Kidney (tissue), 14 donors: ENCODE data around the gene FKBP2. TPM values are rescaled to one million over a fixed set of nuclear protein-coding genes. Genes with fewer than 3 reads are reported as not detected.

ENCODE experiments used
- DNase-seq, 5 donors: peaks; one replicate each; pipeline ENCODE4 v3.0.0-alpha.2; 2013 to 2020
- FAIRE-seq: peaks from 2 replicates; lab custom pipeline; 2012; peaks lifted over from hg19 to GRCh38; lab: Jason Lieb, UNC
- H3K27ac ChIP-seq, 2 donors: one replicate each; pipeline ENCODE4 v1.7.0; 2013; ENCODE audit warnings: low read depth in 2 of 2, low read length in 2 of 2, inconsistent platforms in 1 of 2
- H3K27me3 ChIP-seq: one replicate; pipeline ENCODE4 v1.7.1; 2013; ENCODE audit warnings: low read length, inconsistent platforms; ENCODE audit not compliant: control insufficient read depth, insufficient read depth
- H3K36me3 ChIP-seq, 3 donors: one replicate each; pipeline versions ENCODE4 v1.7.0 to v1.7.1; 2013; ENCODE audit warnings: low read length in 3 of 3, control low read depth in 1 of 3, inconsistent platforms in 1 of 3; ENCODE audit not compliant: insufficient read depth in 3 of 3, control insufficient read depth in 2 of 3
- H3K4me1 ChIP-seq, 3 donors: one replicate each; pipeline versions ENCODE4 v1.7.0 to v1.7.1; 2013; ENCODE audit warnings: low read length in 3 of 3, inconsistent platforms in 1 of 3, low read depth in 1 of 3; ENCODE audit not compliant: control insufficient read depth in 2 of 3, insufficient read depth in 2 of 3
- H3K4me3 ChIP-seq, 3 donors: one replicate each; pipeline versions ENCODE4 v1.7.0 to v1.8.1; 2013; ENCODE audit warnings: low read length in 3 of 3, control low read depth in 1 of 3, inconsistent platforms in 1 of 3
- H3K9ac ChIP-seq, 3 donors: one replicate each; pipeline versions ENCODE4 v1.7.0 to v1.7.1; 2013; ENCODE audit warnings: low read length in 3 of 3, control low read depth in 1 of 3, inconsistent platforms in 1 of 3
- H3K9me3 ChIP-seq, 3 donors: one replicate each; pipeline versions ENCODE4 v1.7.0 to v1.7.1; 2013; ENCODE audit warnings: low read length in 3 of 3, control low read depth in 1 of 3, inconsistent platforms in 1 of 3; ENCODE audit not compliant: control insufficient read depth in 2 of 3, insufficient read depth in 1 of 3
- CTCF ChIP-seq: IDR thresholded peaks from 3 replicates; pipeline ENCODE4 v1.5.1; 2012; ENCODE audit warnings: mild to moderate bottlenecking, moderate library complexity, borderline replicate concordance; ENCODE audit not compliant: insufficient read depth; ENCODE audit errors: extremely low read depth
- intact Hi-C: fragments of 100-400 bp; cut with DNase I; formaldehyde crosslinking; loops from one replicate; pipeline ENCODE4 v1.11.1; 2022
- polyA plus RNA-seq: library from polyadenylated mRNA; stranded (reverse); fragments of 350-450 nt; fragmentation: Illumina TruSeq; extraction: RNeasy Lipid Tissue Mini Kit (QIAGEN cat#74804); gene quantifications from one replicate; pipeline ENCODE4 v1.2.3, GENCODE V29; 2014; ENCODE audit warnings: low read depth, low replicate concordance; ENCODE audit not compliant: insufficient read depth
- total RNA-seq: library from RNA; stranded (reverse); fragmentation: NEBNext Ultra II Directional; extraction: Animal tissue kit (Norgen Biotek cat#: 25700); gene quantifications from one replicate; pipeline ENCODE4 v1.2.1, GENCODE V29; 2021
- donor health status: control.
- donor health status: control.
- donor health status: control.
- donor health status: control.
- donor health status: control.
- donor health status: DM: yes; HTN: yes; CAD: no.
- donor health status: Normal renal cell carcinoma (clear cell type).

FKBP2 gene
- total and polyA plus RNA-seq, 2 donors from 2014 or later = 76.0 to 411 TPM

GRCh38 chr11:64234647-64235379 is 6.1 kb upstream of the FKBP2 start:
- TF ChIP-seq CTCF = no peak
- FAIRE-seq = no peak
- Histone ChIP-seq H3K9ac (peak overlapping the region in 2 of 3 donors; percentile 4 to 30), H3K36me3 (peaks cover 0 to 9% (median 8%) of the 10 kb centered on the region in 3 donors), H3K27ac (peak overlapping the region; percentile 86), H3K9me3 (no peaks in the 10 kb centered on the region), H3K4me1 (peaks cover 0 to 32% (median 25%) of the 10 kb centered on the region in 3 donors), H3K27me3 (no peaks in the 10 kb centered on the region), H3K4me3 (peak overlapping the region; percentile 37 to 70 (median 44))
- intact Hi-C loops = no loop called here
- DNase-seq = peak in 4 of 5 donors; percentile 66 to 84 (median 74)

GRCh38 chr11:64235437-64236161 is 5.3 kb upstream of the FKBP2 start:
- no peak for TF ChIP-seq CTCF
- FAIRE-seq = no peak

GRCh38 chr11:64237484-64237951 is 3.4 kb upstream of the FKBP2 start:
- Histone ChIP-seq H3K9ac (no peak overlapping the region), H3K27me3 (no peaks in the 10 kb centered on the region), H3K9me3 (no peaks in the 10 kb centered on the region), H3K4me1 (peaks cover 0 to 36% (median 35%) of the 10 kb centered on the region in 3 donors), H3K36me3 (peaks cover 0 to 9% (median 8%) of the 10 kb centered on the region in 3 donors), H3K27ac (no peak overlapping the region), H3K4me3 (no peak overlapping the region)
- DNase-seq (peak in 1 of 5 donors; percentile 89), FAIRE-seq (no peak)
- intact Hi-C loops = no loop called here
- TF ChIP-seq CTCF = no peak

More at GRCh38 chr11:64235437-64236161, 5.3 kb upstream of the FKBP2 start:
- Histone ChIP-seq H3K36me3 (peaks cover 0 to 9% (median 8%) of the 10 kb centered on the region in 3 donors), H3K27me3 (no peaks in the 10 kb centered on the region), H3K27ac (peak overlapping the region in 1 of 2 donors; percentile 86), H3K9me3 (no peaks in the 10 kb centered on the region), H3K9ac (peak overlapping the region in 2 of 3 donors; percentile 4 to 30), H3K4me3 (peak overlapping the region; percentile 37 to 70 (median 44)), H3K4me1 (peaks cover 0 to 40% (median 33%) of the 10 kb centered on the region in 3 donors)
- intact Hi-C loops = no loop called here
- DNase-seq = peak in 1 of 5 donors; percentile 85
